Urinary bladder (tissue), 4 donors: ENCODE measurements around the gene C16orf96. TPM values are rescaled to one million over a fixed set of nuclear protein-coding genes. Genes with fewer than 3 reads are reported as not detected.

Source experiments
- DNase-seq: peaks from one replicate; pipeline ENCODE4 v3.0.0-alpha.2; 2015; ENCODE audit errors: extremely low spot score
- H3K27ac ChIP-seq: one replicate; pipeline ENCODE4 v1.5.1; 2013; ENCODE audit warnings: low read depth, mild to moderate bottlenecking, moderate library complexity
- H3K36me3 ChIP-seq: one replicate; pipeline ENCODE4 v1.6.1; 2013; ENCODE audit warnings: mild to moderate bottlenecking, moderate library complexity; ENCODE audit not compliant: insufficient read depth
- H3K4me1 ChIP-seq: one replicate; pipeline ENCODE4 v1.6.1; 2013; ENCODE audit warnings: mild to moderate bottlenecking, moderate library complexity; ENCODE audit not compliant: insufficient read depth
- H3K4me3 ChIP-seq: one replicate; pipeline ENCODE4 v1.5.1; 2013; ENCODE audit warnings: low read depth, low read length
- WGBS: extraction: QIAGEN DNeasy Blood & Tissue Kit; methylation state at CpG from one replicate; pipeline ENCODE4 v1.1.7; 2013; 5-methylcytosine and 5-hydroxymethylcytosine counted together
- polyA plus RNA-seq: library from polyadenylated mRNA; stranded (reverse); fragments of 200-250 nt; gene quantifications from one replicate; pipeline ENCODE4 v1.2.3, GENCODE V29; 2013
- total RNA-seq: library from RNA; depleted of rRNA; stranded (reverse); fragments of >200 nt; gene quantifications from one replicate; pipeline ENCODE4 v1.2.3, GENCODE V29; 2014
- donor health status: healthy with polysubstance abuse.
- donor health status: healthy.

Gene C16orf96
- total and polyA plus RNA-seq, 2 donors, result 0.04 to 0.11 TPM

DNA sequence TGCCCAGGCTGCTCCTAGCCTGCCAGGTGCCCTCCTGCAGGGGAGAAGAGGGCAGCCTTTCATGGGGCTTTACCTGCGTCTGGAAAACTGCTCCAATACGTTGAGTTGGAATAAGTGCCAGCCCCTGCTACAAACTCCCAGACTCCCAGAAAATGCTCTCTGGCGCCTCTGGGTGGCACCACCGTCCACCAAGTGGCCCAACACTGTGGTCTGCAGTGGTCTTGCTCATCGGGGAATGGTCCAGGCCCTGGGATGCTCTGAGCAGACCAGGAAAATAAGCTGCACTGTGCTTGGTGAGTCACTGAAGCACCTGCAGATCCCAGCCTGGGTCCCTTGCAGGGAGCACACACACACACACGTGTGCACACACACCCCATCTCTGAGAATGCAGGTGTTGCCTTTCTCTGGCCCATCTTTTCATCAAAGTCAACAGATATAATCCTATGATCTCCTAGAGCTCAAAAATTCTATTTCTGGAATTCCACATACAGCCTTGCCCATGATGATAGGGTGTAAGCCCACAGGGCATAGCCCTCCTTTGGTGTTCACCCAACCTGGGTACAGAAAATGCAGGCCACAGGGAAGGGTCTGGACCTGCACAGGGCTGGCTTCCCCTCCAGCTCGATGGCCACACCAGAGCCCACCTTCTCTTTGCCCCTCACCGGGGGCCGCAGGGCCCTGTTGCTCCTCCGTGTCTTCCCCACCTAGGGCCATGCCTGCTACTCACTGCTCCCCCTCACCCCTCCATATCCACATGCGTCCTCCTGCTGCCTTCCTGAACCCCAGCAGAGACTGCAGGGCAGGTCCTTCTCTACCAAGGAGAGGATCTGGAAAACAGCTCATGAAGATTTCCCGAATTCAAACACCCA lies 38.1 kb upstream of the C16orf96 start:
- H3K4me1 ChIP-seq, result peaks cover 1% of the 10 kb centered on the region
- no peak for DNase-seq

DNA sequence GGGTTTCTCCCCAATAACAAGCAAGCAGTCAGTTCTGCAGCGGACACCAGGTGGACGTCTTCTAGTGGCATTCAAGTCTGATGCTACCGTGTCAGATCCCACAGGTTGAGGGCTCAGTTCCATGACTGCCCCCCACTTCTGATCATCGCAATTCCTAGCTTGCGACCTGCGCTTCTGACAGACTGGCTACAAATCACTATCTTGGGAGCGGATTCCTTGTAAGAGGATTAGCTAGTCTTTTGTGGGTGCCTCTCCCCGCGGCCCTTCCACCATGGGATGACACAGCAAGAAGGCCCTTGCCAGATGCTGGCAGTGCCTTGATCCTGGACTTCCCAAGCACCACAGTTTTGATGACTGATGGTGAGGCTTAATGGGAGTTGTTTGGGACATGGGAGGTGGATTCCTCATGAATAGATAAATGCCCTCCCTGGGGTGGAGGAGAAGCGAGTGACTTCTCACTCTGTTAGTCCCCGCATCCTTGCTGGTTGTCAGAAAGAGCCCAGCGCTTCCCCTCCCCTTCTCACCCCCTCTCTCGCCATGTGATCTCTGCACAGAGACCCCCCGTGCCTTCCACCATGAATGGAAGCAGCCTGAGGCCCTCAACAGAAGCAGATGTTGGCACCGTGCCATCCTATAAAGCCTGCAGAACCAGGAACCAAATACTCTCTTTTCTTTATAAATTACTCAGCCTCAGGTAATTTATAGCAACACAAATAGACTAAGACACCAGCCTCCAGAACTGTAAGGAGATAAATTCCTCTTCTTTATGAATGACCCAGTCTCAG lies 36.7 kb upstream of the C16orf96 start:
- Histone ChIP-seq H3K27ac (no peak overlapping the region), H3K36me3 (no peaks in the 10 kb centered on the region), H3K4me3 (no peak overlapping the region), H3K4me1 (peaks cover 1% of the 10 kb centered on the region)
- WGBS, result 85% methylated on average over 15 of the region's 15 CpGs
- DNase-seq, result no peak

More for the DNA sequence above, 38.1 kb upstream of the C16orf96 start:
- Histone ChIP-seq H3K36me3 (no peaks in the 10 kb centered on the region), H3K27ac (no peak overlapping the region), H3K4me3 (no peak overlapping the region)
- 68% methylated on average over 12 of the region's 12 CpGs for WGBS

DNA sequence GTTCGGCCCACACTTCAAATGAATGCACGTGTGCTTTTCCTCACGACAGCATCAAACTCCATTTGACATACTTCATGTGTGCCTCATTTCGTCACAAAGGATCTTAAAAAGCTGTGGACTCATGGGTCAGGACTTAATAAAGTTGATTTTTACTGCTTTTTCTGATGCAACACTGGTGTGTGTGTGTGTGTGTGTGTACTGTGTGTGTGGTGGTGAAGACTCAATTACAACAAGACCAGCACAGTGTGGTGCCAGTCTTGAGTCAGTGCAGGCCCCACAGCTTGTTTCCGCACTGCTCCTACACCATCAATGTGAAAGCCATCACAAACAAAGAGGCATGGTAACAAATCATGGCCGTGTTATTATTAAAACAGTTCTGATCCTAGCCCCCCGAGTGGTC lies 35.2 kb upstream of the C16orf96 start:
- H3K4me3 ChIP-seq, result no peak overlapping the region
- no peak overlapping the region for H3K27ac ChIP-seq
- H3K4me1 ChIP-seq, result peaks cover 1% of the 10 kb centered on the region
- DNase-seq, result no peak
- 75% methylated on average over 7 of the region's 7 CpGs for WGBS
- no peaks in the 10 kb centered on the region for H3K36me3 ChIP-seq

DNA sequence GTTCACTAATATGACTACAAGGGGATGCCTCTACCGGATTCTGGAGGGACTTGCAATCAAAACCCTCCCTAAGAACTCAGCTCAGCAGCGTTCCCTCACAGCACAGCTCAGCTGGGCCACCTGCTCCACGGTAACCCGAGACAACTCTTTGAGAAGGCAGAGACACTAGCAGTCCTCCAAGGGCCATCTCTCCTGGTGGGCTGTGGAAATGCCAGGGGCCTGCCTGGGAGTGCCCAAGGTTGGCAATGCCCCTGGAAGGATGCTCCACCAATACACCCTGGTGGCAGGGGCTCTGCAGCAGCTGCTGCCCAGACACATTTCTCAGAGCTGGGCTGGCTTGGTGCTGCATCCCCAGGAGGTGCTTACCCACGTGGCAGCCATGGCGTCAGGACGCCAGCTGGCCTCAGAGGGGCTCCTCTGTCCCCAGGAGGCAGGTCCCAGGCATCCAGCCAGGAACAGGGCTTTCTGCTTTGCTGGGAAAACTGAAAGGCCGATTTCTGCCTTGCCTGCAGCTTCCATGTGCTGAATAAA lies 34.0 kb upstream of the C16orf96 start:
- no peaks in the 10 kb centered on the region for H3K36me3 ChIP-seq
- WGBS, result 53% methylated on average over 8 of the region's 8 CpGs
- DNase-seq, result no peak
- no peak overlapping the region for H3K4me3 ChIP-seq
- H3K4me1 ChIP-seq, result no peaks in the 10 kb centered on the region
- no peak overlapping the region for H3K27ac ChIP-seq

DNA sequence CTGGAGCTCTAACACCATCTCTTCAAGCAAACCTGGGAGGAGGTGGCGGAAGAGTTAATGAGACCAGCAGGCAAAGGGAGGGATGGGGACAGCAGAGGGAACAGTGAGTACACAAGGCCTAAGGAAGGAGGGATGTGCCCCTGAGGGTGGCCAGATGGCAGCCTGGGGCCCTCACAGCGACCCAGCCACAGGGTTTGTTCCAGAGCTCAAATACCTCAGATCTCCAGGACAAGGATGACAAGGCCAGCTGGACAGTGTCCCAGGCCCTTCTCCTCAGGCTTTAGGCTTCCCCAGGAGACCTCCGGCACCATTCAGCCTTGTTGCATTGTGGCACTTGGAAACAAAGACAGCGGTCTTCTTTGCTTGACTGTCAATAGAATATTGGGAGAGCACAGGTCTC lies 32.5 kb upstream of the C16orf96 start:
- 97% methylated on average over 4 of the region's 4 CpGs for WGBS
- Histone ChIP-seq H3K4me1 (no peaks in the 10 kb centered on the region), H3K4me3 (no peak overlapping the region), H3K27ac (no peak overlapping the region), H3K36me3 (no peaks in the 10 kb centered on the region)
- no peak for DNase-seq

DNA sequence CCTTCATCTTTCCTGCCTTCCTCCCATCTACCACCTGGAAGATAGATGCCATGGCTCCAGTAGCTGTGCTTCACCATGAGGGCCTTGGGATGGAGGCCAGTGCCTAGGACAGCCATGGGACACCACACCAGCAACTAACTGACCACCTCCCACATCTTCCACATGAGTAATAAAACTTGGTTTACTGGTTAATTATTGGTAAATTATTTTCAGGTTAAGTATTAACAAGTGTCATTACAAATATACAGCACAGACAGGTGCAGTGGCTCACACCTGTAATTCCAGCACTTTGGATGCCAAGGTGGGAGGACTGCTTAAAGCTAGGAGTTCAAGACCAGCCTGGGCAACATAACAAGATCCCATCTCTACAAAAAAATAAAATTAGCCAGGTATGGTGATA lies 31.6 kb upstream of the C16orf96 start:
- H3K36me3 ChIP-seq, result no peaks in the 10 kb centered on the region
- no peak for DNase-seq
- no peak overlapping the region for H3K27ac ChIP-seq
- no peak overlapping the region for H3K4me3 ChIP-seq
- no peaks in the 10 kb centered on the region for H3K4me1 ChIP-seq

DNA sequence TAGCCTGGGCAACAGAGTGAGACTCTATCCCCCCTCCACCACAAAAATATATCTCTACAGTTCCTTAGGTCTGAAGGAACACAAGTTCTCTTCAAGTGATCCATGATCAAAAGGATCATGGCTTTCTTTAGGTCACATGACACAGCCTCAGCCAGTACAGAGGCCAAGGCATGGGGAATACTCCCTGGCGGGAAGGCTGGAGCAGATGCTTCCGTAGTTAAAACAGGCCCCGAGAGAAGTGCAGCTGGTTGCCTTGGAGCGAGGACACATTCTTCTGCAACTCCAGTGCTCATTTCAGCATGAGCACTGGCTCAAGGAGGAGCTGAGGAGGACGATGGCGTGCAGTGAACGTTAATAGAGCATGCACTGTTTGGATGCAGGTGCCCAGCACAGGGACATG lies 31.1 kb upstream of the C16orf96 start:
- DNase-seq, result no peak
- 66% methylated on average over 7 of the region's 7 CpGs for whole genome bisulfite sequencing

DNA sequence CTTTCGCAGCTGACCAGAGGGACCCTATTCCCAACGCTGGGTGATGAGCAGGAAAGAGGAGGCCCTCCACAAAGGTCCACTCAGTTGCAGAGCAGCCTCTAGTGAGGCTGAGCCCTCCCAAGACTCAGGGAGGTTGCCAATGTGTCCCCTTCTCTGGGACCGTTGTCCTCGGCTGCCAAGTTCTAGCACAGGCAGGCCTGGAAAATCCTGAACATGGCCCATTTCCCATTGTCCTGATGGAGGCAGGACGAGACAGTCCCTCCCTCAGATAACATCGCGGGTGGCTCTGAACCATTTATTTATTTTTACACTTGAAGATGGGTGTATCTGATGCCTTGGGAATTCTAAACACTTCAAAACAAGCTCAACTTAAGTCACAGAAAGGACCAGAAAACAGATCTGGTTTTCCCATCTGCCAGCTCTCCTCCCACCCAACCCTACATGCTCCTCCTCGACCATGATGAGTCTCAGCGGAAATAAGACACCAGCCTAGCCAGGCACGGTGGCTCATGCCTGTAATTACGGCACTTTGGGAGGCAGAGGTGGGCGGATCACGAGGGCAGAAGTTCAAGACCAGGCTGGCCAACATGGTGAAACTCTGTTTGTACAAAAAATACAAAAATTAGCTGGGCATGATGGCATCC lies 30.4 kb upstream of the C16orf96 start:
- WGBS, result 66% methylated on average over 13 of the region's 13 CpGs

More for the DNA sequence above, 31.1 kb upstream of the C16orf96 start:
- no peak overlapping the region for H3K4me3 ChIP-seq
- H3K27ac ChIP-seq, result no peak overlapping the region
- H3K36me3 ChIP-seq, result no peaks in the 10 kb centered on the region
- no peaks in the 10 kb centered on the region for H3K4me1 ChIP-seq

DNA sequence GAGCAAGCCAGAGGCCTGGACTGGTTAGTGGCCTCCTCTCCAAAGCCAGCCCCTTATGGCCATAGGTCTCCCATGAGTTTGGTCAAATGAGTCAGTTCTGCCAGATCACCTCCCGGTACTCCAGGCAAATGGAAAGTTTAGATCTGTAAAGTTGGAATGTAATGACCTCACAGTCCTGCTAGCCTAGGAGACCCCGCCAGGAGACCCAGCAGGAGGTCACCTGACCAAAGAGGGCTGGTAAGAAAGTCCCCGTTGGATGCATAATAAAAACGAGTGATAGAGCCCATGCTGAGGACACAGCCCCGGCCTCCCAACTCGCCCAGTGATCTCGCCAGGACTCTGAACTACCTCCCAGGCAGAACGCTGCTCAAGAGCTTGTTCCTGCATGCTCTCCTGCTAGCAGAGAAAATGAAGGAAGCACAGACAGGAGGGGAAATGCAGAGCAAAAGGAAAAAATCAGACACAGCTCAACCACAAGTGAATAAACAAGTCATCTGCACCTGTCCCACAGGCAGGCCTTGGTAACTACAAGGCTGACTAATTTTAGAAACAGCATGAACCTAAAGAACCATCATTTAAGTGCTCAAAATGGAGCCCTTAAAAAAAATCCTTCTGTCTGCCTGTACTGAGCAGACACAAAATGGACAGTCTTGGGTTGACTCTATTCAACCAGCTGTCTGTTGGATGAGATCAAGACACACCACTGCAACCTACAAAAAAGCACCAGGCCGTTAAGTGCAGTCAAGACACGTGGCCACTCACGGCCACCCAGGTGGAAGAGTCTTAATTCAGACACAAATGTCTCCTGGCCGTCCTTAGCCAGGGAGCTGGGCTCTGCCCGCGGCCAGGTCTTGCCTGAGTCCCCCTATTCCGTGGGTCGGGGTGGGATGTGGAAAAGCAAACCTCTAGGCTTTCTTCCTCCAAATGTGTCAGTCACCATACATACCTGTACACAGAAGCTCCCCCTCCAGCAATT lies 26.8 kb upstream of the C16orf96 start:
- no peaks in the 10 kb centered on the region for H3K36me3 ChIP-seq
- no peak for DNase-seq
- no peaks in the 10 kb centered on the region for H3K4me1 ChIP-seq
- no peak overlapping the region for H3K27ac ChIP-seq
- 50% methylated on average over 16 of the region's 16 CpGs for WGBS
- no peak overlapping the region for H3K4me3 ChIP-seq

More for the DNA sequence above, 30.4 kb upstream of the C16orf96 start:
- H3K4me1 ChIP-seq, result no peaks in the 10 kb centered on the region
- H3K27ac ChIP-seq, result no peak overlapping the region
- DNase-seq, result no peak
- no peak overlapping the region for H3K4me3 ChIP-seq
- H3K36me3 ChIP-seq, result no peaks in the 10 kb centered on the region

DNA sequence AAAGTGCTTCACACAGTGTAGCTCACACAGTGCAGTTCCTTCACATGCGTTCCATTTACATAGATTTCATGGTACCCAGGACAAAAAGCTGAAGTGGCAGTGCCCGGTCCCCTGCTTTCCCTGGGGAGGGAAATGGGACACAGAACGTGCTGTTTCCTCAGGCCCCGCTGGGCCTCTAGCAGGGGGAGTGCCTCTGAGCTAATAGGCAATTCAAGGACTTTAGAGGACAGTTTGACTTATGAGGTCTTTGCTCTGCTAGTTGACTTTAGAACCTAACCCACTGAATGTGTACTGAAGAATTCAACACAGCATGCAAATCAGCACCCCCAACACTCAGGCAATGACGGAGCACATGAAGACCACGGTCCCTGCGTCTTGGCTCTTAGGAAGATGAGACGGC lies 24.3 kb upstream of the C16orf96 start:
- H3K27ac ChIP-seq, result no peak overlapping the region
- no peak overlapping the region for H3K4me3 ChIP-seq
- 90% methylated on average over 8 of the region's 8 CpGs for WGBS

DNA sequence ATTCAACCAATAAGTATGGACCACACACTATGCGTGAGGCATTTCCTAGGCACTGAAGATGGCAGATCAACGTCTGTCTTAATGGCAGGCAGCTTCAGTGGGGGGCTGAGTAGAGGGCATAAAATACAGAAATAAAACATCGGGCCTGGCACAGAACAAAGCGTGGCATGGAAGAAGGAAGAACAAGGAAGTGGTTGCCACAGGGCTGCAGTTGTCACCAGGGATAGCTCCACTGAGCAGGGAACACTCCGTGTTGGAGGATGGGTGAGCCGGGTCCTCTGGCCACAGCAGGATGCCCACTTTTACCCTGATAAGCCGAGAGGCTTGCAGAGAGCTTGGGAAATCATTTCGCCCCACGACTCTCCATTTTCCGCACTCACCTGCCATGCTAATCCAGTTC lies 23.9 kb upstream of the C16orf96 start:
- Histone ChIP-seq H3K4me3 (no peak overlapping the region), H3K36me3 (no peaks in the 10 kb centered on the region), H3K4me1 (no peaks in the 10 kb centered on the region), H3K27ac (no peak overlapping the region)
- 94% methylated on average over 10 of the region's 10 CpGs for WGBS
- DNase-seq, result no peak

More for the DNA sequence above, 24.3 kb upstream of the C16orf96 start:
- DNase-seq, result no peak
- Histone ChIP-seq H3K36me3 (no peaks in the 10 kb centered on the region), H3K4me1 (no peaks in the 10 kb centered on the region)

DNA sequence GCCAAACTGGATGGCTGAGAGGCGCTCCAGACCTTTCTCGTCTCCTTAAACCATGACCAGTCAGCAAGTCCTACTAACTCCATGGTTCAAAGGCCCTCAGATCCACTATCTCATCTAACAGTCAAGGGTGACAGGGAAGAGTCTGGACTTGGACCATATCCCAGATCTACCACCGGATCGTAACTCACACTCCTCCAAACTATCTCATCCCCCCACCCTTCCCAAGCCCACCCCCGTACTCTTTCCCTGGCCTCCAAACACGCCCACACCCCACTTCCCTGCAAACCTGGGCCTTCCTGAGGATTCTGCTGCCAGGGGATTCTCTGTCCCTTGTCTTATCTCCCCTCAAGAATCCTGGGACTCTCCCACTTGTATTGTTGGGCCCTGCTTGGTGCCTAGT lies 22.6 kb upstream of the C16orf96 start:
- no peaks in the 10 kb centered on the region for H3K4me1 ChIP-seq

More for the DNA sequence above, 22.6 kb upstream of the C16orf96 start:
- no peak for DNase-seq
- no peaks in the 10 kb centered on the region for H3K36me3 ChIP-seq
- H3K4me3 ChIP-seq, result no peak overlapping the region
- no peak overlapping the region for H3K27ac ChIP-seq
- 71% methylated on average over 6 of the region's 6 CpGs for WGBS
